NCI-H2196 treated with DMSO at 0.1 percent for 48 hours (cell line): ENCODE results near the gene TAF1.
"Not testable (repeated sequence)": the region's sequence is repeated elsewhere in the genome, so short reads cannot be mapped to it uniquely, and the experiment has no call there.

Experiments
- DNase-seq: peaks from one replicate; lab custom pipeline; 2025; ENCODE audit not compliant: unreplicated experiment; lab: John Stamatoyannopoulos, UW

Gene TAF1, protein sequence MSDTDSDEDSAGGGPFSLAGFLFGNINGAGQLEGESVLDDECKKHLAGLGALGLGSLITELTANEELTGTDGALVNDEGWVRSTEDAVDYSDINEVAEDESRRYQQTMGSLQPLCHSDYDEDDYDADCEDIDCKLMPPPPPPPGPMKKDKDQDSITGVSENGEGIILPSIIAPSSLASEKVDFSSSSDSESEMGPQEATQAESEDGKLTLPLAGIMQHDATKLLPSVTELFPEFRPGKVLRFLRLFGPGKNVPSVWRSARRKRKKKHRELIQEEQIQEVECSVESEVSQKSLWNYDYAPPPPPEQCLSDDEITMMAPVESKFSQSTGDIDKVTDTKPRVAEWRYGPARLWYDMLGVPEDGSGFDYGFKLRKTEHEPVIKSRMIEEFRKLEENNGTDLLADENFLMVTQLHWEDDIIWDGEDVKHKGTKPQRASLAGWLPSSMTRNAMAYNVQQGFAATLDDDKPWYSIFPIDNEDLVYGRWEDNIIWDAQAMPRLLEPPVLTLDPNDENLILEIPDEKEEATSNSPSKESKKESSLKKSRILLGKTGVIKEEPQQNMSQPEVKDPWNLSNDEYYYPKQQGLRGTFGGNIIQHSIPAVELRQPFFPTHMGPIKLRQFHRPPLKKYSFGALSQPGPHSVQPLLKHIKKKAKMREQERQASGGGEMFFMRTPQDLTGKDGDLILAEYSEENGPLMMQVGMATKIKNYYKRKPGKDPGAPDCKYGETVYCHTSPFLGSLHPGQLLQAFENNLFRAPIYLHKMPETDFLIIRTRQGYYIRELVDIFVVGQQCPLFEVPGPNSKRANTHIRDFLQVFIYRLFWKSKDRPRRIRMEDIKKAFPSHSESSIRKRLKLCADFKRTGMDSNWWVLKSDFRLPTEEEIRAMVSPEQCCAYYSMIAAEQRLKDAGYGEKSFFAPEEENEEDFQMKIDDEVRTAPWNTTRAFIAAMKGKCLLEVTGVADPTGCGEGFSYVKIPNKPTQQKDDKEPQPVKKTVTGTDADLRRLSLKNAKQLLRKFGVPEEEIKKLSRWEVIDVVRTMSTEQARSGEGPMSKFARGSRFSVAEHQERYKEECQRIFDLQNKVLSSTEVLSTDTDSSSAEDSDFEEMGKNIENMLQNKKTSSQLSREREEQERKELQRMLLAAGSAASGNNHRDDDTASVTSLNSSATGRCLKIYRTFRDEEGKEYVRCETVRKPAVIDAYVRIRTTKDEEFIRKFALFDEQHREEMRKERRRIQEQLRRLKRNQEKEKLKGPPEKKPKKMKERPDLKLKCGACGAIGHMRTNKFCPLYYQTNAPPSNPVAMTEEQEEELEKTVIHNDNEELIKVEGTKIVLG (N-terminal part only)

DNA sequence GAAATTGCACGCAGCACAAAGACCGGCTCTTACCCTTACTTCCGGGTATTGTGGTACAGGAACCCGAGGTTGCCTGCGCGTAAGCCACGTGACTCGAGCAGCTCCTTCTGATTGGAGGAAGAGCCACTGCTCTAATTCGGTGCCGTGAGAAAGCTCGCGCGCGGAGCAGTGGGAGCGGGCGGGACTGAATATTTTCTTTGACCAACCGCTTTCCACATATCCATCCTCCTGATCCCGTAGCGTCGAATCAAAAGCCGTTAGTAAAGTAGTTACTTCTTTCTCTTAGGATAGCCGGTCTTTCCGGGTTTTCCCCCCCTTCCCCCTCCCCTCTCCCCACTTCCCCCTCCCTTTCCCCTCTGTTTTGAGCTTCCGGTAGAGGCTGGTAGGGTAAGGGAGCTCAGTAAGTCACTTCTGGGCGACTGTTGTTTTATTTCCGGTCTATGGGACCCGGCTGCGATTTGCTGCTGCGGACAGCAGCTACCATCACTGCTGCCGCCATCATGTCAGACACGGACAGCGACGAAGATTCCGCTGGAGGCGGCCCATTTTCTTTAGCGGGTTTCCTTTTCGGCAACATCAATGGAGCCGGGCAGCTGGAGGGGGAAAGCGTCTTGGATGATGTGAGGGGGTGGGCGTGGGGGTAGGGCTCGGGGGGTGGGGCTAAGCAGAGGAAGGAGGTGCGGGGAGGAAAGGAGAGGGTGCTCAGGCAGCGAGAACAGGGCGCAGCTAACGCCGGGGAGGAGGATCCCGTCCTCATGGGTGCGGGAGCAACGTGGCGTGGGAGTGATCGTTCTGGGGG is at the start of gene TAF1:
TSS of gene TAF1 (plus strand) at position 483 of the 799 bp plus-strand sequence. CDS start at position 501, 18 bp downstream.
- DNase-seq = peak; percentile 82

DNA sequence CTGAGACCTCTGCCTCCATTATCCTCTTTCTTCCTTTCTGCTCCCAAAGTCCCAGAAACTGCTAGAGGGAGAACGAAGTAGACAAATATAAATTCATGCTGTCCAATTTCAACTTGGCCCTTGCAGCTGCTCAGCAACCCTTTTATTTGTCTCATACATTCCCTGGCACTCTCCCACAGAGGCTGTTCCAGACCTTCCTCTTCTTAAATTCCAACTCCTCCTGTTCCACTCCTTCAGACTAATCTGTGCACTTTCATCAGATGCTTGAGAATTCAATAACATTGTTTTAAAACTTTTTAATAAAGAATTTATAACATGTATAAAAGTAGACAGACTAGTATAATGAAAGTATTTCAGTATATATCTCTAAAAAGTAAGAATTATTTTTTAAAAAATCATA is 49.2 kb upstream of the TAF1 start:
- DNase-seq = not testable (repeated sequence)

DNA sequence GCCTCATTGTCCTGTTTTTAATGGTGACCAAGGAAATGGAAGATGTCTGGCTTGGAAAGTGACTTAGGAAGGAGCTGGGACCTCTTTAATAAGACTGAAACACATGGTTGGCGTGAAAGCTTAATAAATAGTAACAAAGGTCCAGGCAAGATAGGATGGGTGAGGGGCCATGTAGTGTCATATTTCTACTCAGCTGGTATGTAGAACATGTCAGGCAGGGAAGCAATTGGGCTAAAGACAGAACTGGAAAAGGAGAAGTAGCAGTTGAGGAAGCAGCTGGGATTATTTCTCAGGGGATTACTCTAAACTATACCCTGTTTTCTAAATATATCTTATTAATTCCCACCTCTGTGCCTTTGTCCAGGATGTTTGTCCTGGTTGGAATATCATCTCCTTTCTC is 46.0 kb upstream of the TAF1 start:
- no peak for DNase-seq

DNA sequence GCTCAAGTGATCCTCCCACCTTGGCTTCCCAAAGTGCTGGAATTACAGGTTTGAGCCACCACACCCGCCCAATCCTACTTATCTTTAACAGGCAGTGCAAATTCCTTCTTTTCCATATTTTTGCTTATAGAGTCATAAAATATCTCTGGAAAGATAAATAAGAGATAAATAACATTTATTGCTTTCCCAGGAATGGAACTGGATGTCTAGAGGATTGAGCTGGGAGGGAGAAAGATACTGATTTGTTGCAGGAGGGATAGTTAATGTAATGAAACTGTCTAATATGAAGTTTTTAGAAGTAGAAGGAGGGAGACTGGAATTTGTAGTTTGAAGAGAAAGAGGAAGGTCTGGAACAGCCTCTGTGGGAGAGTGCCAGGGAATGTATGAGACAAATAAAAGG is 44.4 kb upstream of the TAF1 start:
- DNase-seq = no peak

DNA sequence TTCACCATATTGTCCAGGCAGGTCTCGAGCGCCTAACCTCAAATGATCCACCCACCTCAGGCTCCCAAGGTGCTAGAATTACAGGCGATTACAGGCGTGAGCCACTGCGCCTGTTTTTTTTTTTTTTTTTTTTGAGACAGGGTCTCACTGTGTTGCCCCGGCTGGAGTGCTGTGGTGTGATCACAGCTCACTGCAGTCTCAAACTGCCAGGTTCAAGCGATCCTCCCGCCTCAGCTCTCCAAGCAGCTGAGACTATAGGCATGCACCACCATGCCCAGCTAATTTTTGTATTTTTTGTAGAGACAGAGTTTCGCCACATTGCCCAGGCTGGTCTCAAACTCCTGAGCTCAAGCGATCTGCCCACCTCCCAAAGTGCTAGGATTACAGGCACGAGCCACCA is 41.7 kb upstream of the TAF1 start:
- not testable (repeated sequence) for DNase-seq

DNA sequence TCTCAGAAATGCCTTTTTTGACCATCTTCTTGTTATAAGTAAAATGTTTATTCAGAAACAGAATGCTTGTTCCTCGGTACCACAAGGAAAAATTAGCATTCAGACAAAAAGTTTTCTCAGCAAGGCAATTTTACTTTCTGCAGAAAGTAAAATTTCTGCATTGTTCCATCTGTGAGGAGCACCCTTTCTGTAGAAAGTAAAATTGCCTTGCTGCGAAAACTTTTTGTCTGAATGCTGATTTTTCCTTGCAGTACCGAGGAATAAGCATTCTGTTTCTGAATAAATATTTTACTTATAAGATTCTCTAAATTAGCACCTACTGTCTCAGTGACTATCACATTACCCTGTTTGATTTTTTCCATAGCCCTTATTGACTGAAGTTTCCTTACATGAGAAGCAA is 39.8 kb upstream of the TAF1 start:
- no peak for DNase-seq

DNA sequence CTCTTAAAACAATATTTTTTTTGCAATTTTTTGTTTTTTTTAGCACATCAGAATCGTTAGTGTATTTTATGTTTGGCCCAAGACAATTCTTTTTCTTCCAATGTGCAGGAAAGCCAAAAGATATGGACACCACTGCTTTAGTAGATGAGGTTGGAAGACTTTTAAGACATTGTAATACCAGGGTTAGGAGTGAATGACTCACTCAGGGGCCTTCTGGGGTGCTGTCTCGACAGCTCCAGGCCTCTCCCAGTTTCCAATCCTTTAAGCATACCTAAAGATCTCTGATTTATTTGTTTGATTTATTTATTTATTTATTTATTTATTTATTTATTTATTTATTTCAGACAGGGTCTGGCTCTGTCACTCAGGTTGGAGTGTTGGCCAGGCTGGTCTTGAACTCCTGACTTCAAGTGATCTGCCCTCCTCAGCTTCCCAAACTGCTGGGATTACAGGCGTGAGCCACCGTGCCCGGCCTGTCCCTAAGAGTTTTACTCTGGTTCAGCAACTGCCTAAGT is 16.9 kb upstream of the TAF1 start:
- DNase-seq = not testable (repeated sequence)

DNA sequence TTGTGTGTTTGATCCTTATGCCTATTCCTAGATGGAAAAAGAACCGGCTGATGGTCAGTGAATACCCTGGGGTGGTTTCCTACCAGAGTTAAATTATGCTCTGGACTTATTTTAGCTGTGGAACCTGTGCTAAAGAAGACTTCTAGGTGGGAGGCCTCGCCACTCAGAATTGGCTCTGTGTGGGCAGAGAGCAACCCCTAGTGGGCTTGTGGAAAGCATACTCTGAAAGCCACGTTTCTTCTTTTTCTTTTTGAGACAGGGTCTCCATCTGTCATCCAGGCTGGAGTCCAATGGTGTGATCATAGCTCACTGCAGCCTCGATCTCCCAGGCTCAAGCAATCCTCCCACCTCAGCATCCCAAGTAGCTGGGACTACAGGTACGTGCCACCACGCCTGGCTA is 16.3 kb upstream of the TAF1 start:
- not testable (repeated sequence) for DNase-seq

DNA sequence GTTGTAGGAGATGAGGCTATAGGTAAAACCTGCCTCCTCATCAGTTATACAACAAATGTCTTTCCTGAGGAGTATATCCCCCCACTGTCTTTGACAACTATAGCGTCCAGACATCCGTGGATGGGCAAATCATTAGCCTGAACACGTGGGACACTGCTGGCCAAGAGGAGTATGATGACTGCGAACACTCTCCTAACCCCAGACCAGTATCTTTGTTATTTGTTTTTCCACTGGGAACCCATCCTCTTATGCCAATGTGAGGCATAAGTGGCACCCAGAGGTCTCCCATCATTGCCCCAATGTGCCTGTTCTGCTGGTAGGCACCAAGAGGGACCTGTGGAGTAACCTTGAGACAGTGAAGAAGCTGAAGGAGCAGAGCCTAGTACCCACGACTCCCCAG is 13.7 kb upstream of the TAF1 start:
- not testable (repeated sequence) for DNase-seq

DNA sequence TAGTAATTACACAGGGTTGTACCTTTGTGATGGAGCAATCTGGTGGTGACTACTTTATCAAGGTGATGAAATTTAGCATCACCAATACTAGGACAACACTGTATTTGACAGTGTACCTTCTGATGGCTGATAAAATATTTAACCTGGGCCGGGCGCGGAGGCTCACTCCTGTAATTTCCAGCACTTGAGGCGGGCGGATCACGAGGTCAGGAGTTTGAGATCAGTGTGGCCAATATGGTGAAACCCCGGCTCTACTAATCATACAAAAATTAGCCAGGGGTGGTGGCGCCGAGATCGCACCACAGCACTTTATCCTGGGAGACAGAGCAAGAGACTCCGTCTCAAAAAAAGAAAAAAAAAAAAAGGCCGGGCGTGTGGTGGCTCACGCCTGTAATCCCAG is 1.9 kb upstream of the TAF1 start:
- no peak for DNase-seq

DNA sequence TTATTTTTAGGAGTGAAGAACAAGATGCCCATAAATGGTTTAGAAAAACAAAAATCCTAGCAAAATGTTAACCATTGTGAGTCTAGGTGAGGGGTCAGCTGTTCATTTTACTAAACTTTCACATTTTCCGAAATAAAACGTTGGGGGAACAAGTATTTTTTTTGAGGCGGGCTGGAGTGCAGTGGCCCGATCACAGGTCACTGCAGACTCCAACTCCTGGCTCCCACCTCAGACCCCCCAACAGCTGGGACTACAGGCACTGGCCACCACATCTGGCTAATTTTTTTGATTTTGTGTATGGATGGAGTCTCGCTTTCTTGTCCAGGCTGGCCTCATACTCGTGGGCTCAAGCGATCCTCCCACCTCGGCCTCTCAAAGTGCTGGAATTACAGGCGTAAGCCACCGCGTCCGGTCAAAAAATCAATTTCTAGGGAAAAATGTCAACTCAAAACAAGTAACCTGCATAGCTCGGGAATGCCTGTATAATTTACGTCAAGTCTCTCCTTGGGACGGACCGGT is 742 bp upstream of the TAF1 start:
- no peak for DNase-seq

DNA sequence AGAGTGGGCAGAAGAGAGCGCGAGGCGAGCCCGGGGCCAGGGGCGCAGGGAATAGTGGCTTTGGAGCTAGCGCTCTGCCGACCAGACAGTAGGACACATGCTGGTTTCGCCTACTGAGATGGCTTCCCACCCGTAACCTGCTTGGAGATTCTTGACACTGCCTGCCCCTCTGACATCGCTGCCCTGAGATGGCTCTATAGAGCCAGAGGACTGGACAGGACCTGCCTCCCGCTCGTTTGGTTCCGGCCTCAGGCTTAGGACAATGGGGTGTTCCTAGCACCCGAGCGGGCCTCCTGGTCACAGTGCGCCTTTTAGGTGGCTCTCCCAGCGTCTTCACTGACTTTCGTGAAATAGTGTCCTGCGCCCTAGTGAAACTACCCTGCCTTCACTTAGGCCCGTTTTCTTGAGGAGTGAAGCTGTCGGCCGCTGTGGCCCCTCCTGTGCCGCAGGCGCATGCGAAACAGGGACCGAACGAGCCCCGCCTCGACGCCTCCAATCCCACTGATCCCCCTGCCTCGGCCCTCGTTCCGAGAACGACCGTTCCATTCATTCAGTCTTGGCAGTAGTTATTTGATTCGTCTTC is 608 bp downstream of the TAF1 start:
- DNase-seq = no peak

DNA sequence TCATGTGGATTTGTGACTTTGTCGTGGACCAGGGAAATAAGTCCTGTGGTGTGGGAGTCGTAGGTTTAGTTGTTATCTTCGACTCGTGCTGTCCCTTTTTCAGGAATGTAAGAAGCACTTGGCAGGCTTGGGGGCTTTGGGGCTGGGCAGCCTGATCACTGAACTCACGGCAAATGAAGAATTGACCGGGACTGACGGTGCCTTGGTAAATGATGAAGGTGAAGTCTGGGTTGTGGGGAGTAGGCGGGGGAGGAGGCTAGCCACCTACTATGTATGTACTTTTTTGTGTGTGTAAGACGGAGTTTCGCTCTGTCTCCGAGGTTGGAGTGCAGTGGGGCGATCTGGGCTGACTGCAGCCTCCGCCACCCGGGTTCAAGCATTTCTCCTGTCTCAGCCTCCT is 1.2 kb downstream of the TAF1 start:
- DNase-seq = no peak

DNA sequence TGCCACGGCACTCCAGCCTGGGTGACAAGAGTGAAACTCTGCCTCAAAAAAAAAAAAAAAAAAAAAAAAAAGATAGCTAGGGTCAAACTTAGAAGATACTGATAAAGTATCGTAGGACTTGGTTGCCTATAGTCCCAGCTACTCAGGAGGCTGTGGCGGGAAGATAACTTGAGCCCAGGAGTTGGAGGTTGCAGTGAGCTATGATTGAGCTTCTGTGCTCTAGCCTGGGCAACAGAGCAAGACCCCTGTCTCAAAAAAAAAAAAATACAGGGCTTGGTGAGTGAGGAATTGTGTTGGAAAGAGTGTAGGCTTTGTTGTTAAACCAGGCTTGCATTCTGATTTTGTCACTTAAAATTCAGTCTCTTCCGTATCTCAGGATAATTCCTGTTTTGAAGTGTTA is 6.2 kb downstream of the TAF1 start:
- DNase-seq = no peak

DNA sequence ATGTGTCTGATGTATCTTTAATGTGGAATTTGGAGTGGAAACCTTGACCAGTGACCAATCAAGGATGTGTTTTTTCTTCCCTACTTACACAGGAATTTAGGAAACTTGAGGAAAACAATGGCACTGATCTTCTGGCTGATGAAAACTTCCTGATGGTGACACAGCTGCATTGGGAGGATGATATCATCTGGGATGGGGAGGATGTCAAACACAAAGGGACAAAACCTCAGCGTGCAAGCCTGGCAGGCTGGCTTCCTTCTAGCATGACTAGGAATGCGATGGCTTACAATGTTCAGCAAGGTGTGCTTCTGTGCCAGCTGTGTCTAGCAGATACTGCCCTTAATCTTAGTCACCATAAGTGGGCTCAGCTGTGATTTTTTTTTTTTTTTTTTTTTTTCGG is 12.6 kb downstream of the TAF1 start:
- DNase-seq = no peak

DNA sequence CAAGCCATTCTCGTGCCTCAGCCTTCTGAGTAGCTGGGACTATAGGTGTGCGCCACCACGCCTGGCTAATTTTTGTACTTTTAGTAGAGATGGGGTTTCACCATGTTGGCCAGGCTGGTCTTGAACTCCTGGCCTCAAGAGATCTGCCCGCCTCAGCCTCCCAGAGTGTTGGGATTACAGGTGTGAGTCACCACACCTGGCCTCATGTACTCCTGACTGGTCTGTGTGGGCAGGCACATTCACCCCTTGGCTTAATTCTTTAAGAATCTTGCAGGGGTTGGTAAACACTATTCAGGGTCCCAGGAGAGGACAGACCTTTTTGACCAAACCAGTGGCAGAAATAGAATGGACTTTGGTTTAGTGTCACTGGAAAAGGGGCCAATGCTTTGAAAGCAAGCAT is 25.6 kb downstream of the TAF1 start:
- not testable (repeated sequence) for DNase-seq

DNA sequence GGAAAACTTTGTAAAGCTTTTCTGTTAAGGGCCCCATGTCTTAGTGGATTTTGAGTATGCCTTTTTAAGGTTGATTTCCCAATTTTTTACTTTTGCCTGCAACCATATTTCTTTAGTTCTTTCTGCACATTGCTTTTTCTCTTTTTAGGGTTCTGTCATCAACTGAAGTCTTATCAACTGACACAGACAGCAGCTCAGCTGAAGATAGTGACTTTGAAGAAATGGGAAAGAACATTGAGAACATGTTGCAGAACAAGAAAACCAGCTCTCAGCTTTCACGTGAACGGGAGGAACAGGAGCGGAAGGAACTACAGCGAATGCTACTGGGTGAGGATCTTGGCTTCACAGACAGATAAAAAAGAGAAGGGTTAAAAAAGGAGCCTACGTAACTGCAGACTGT is 27.8 kb downstream of the TAF1 start:
- DNase-seq = no peak

DNA sequence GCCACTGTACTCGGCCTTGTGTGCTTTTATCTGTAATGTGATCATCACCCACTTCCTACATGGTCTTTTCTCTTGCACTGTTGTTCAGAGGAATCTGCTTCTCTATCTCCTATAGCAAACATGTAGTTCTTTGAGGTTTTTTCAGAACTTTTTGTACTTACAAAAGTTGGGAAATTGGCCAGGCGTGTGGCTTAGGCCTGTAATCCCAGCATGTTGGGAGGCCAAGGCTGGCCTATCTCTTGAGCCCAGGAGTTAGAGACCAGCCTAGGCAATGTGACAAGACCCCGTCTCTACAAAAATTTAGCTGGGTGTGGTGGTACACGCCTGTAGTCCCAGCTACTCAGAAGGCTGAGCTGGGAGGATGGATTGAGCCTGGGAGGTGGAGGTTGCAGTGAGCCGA is 30.4 kb downstream of the TAF1 start:
- DNase-seq = no peak

DNA sequence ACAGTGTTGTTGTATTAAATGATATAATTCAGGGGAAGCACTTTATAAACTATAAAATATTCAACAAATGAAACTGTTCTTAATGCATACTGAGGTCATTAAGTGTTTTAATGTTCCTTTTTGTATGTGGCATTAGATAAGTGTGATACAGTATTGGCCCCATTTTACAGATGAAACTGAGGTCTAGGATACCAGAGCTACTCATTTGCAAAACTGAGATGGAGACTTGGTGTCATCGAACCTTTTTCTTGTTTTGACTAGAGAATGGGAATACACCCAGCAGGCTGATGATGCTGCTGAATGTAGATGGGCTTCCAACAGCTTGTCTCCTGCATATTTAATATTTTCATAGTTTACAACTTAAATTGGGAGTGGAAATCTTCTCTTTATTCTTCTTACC is 34.6 kb downstream of the TAF1 start:
- no peak for DNase-seq

DNA sequence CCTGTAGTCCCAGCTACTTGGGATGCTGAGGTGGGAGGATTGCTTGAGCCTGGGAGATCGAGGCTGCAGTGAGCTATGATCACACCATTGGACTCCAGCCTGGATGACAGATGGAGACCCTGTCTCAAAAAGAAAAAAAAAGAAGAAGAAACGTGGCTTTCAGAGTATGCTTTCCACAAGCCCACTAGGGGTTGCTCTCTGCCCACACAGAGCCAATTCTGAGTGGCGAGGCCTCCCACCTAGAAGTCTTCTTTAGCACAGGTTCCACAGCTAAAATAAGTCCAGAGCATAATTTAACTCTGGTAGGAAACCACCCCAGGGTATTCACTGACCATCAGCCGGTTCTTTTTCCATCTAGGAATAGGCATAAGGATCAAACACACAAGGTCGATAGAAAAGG is 50.1 kb downstream of the TAF1 start:
- not testable (repeated sequence) for DNase-seq
